Loucy (cell line): ENCODE data around the gene PKHD1.

Source experiments
- EZH2phosphoT487 ChIP-seq: fragments of 200-600 bp; IDR thresholded peaks from 2 replicates; pipeline ENCODE4 v1.6.1; 2018; ENCODE audit warnings: antibody characterized with exemption, mild to moderate bottlenecking, moderate library complexity, borderline replicate concordance
- TF ChIP-seq, protein P1 (sequence below): fragments of 200-600 bp; sonication (generic); conservative IDR thresholded peaks from 2 replicates; pipeline ENCODE4 v1.5.1; 2014; ENCODE audit warnings: mild to moderate bottlenecking, antibody characterized with exemption, low read length

DNA sequence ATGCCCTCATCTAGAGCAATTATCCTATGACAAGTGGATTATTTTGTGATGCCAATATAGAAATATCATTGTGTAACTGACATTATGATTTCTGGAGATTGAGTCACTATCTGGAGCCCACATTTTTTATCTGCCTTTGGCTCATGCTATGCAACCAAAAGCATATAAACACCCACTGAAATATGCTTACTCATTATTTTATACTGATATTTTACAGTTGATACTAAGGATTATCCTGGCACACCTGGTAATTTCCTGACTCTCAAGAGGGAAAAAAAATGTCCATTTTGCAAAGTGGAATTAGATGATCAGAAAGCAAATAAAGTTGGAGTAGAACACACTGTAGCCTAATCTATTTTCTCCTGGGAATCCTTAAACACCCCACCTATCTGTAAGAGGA is 154.5 kb downstream of the PKHD1 start:
- TF ChIP-seq, protein P1, sequence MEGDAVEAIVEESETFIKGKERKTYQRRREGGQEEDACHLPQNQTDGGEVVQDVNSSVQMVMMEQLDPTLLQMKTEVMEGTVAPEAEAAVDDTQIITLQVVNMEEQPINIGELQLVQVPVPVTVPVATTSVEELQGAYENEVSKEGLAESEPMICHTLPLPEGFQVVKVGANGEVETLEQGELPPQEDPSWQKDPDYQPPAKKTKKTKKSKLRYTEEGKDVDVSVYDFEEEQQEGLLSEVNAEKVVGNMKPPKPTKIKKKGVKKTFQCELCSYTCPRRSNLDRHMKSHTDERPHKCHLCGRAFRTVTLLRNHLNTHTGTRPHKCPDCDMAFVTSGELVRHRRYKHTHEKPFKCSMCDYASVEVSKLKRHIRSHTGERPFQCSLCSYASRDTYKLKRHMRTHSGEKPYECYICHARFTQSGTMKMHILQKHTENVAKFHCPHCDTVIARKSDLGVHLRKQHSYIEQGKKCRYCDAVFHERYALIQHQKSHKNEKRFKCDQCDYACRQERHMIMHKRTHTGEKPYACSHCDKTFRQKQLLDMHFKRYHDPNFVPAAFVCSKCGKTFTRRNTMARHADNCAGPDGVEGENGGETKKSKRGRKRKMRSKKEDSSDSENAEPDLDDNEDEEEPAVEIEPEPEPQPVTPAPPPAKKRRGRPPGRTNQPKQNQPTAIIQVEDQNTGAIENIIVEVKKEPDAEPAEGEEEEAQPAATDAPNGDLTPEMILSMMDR = no peak
- TF ChIP-seq EZH2phosphoT487 = no peak
